HEK293 (cell line): ENCODE data around the gene ITGA5.

Source experiments
- GLI2 ChIP-seq: fragments of 450-650 bp; formaldehyde crosslinking; IDR thresholded peaks from 2 replicates; pipeline ENCODE4; 2017; ENCODE audit warnings: missing biosample characterization, missing genetic modification characterization, low read depth, borderline replicate concordance
- GLIS2 ChIP-seq: fragments of 450-650 bp; formaldehyde crosslinking; IDR thresholded peaks from 2 replicates; pipeline ENCODE4 v1.5.1; 2016; ENCODE audit warnings: missing biosample characterization, missing genetic modification characterization
- IKZF3 ChIP-seq: fragments of 450-650 bp; IDR thresholded peaks from 2 replicates; pipeline ENCODE4 v1.5.0; 2018; ENCODE audit warnings: missing biosample characterization, mild to moderate bottlenecking, missing genetic modification characterization, moderate library complexity
- INSM2 ChIP-seq: fragments of 450-650 bp; formaldehyde crosslinking; IDR thresholded peaks from 2 replicates; pipeline ENCODE4 v1.5.1; 2016; ENCODE audit warnings: missing biosample characterization, missing genetic modification characterization
- OSR2 ChIP-seq: fragments of 450-650 bp; formaldehyde crosslinking; IDR thresholded peaks from 2 replicates; pipeline ENCODE4 v1.5.1; 2016; ENCODE audit warnings: missing biosample characterization, missing genetic modification characterization
- SP7 ChIP-seq: fragments of 450-650 bp; formaldehyde crosslinking; IDR thresholded peaks from 2 replicates; pipeline ENCODE4 v1.5.1; 2016; ENCODE audit warnings: missing biosample characterization, missing genetic modification characterization
- YY1 ChIP-seq: fragments of 450-650 bp; formaldehyde crosslinking; IDR thresholded peaks from 2 replicates; pipeline ENCODE4 v1.5.1; 2018; ENCODE audit warnings: missing biosample characterization, missing genetic modification characterization
- ZBTB10 ChIP-seq: fragments of 450-650 bp; formaldehyde crosslinking; IDR thresholded peaks from 2 replicates; pipeline ENCODE4 v1.5.1; 2016; ENCODE audit warnings: missing biosample characterization, missing genetic modification characterization
- ZBTB8A ChIP-seq: fragments of 450-650 bp; formaldehyde crosslinking; IDR thresholded peaks from 2 replicates; pipeline ENCODE4 v1.5.1; 2016; ENCODE audit warnings: missing biosample characterization, missing genetic modification characterization
- ZNF10 ChIP-seq: fragments of 450-650 bp; formaldehyde crosslinking; IDR thresholded peaks from 2 replicates; pipeline ENCODE4 v1.5.1; 2017; ENCODE audit warnings: missing biosample characterization, missing genetic modification characterization
- ZNF138 ChIP-seq: fragments of 450-650 bp; formaldehyde crosslinking; IDR thresholded peaks from 2 replicates; pipeline ENCODE4 v1.5.1; 2016; ENCODE audit warnings: missing biosample characterization, missing genetic modification characterization, borderline replicate concordance
- ZNF18 ChIP-seq: fragments of 450-650 bp; formaldehyde crosslinking; IDR thresholded peaks from 2 replicates; pipeline ENCODE4 v1.5.1; 2016; ENCODE audit warnings: missing biosample characterization, missing genetic modification characterization
- ZNF223 ChIP-seq: fragments of 450-650 bp; formaldehyde crosslinking; IDR thresholded peaks from 2 replicates; pipeline ENCODE4 v1.5.1; 2016; ENCODE audit warnings: missing biosample characterization, missing genetic modification characterization
- ZNF292 ChIP-seq: fragments of 450-650 bp; formaldehyde crosslinking; IDR thresholded peaks from 2 replicates; pipeline ENCODE4 v1.5.1; 2016; ENCODE audit warnings: low read depth, missing biosample characterization, missing genetic modification characterization, borderline replicate concordance
- ZNF350 ChIP-seq: fragments of 450-650 bp; formaldehyde crosslinking; IDR thresholded peaks from 2 replicates; pipeline ENCODE4 v1.5.0; 2017; ENCODE audit warnings: missing biosample characterization, mild to moderate bottlenecking, missing genetic modification characterization
- ZNF354C ChIP-seq: fragments of 450-650 bp; formaldehyde crosslinking; IDR thresholded peaks from 2 replicates; pipeline ENCODE4 v1.5.1; 2016; ENCODE audit warnings: missing biosample characterization, missing genetic modification characterization, low read depth, borderline replicate concordance
- ZNF433 ChIP-seq: fragments of 450-650 bp; formaldehyde crosslinking; IDR thresholded peaks from 2 replicates; pipeline ENCODE4 v1.5.1; 2016; ENCODE audit warnings: missing biosample characterization, missing genetic modification characterization, low read depth
- ZNF529 ChIP-seq: fragments of 450-650 bp; formaldehyde crosslinking; IDR thresholded peaks from 2 replicates; pipeline ENCODE4 v1.5.1; 2017; ENCODE audit warnings: missing genetic modification characterization, missing biosample characterization; ENCODE audit not compliant: insufficient replicate concordance
- ZNF555 ChIP-seq: fragments of 450-650 bp; formaldehyde crosslinking; conservative IDR thresholded peaks from 2 replicates; pipeline ENCODE4 v1.5.1; 2017; ENCODE audit warnings: missing biosample characterization, mild to moderate bottlenecking, missing genetic modification characterization, inconsistent platforms
- ZNF596 ChIP-seq: fragments of 450-650 bp; IDR thresholded peaks from 2 replicates; pipeline ENCODE4 v1.5.0; 2018; ENCODE audit warnings: missing biosample characterization, mild to moderate bottlenecking, missing genetic modification characterization, moderate library complexity
- ZNF600 ChIP-seq: fragments of 450-650 bp; formaldehyde crosslinking; IDR thresholded peaks from 2 replicates; pipeline ENCODE4 v1.5.1; 2016; ENCODE audit warnings: missing biosample characterization, missing genetic modification characterization
- ZNF624 ChIP-seq: fragments of 450-650 bp; formaldehyde crosslinking; IDR thresholded peaks from 2 replicates; pipeline ENCODE4 v1.5.1; 2017; ENCODE audit warnings: missing biosample characterization, missing genetic modification characterization
- ZNF639 ChIP-seq: fragments of 450-650 bp; formaldehyde crosslinking; IDR thresholded peaks from 2 replicates; pipeline ENCODE4 v1.5.1; 2016; ENCODE audit warnings: missing biosample characterization, missing genetic modification characterization
- ZNF660 ChIP-seq: fragments of 450-650 bp; IDR thresholded peaks from 2 replicates; pipeline ENCODE4 v1.5.1; 2018; ENCODE audit warnings: missing biosample characterization, mild to moderate bottlenecking, missing genetic modification characterization
- ZNF670 ChIP-seq: fragments of 450-650 bp; formaldehyde crosslinking; IDR thresholded peaks from 2 replicates; pipeline ENCODE4 v1.5.1; 2016; ENCODE audit warnings: missing biosample characterization, missing genetic modification characterization, low read depth
- ZNF677 ChIP-seq: fragments of 450-650 bp; IDR thresholded peaks from 2 replicates; pipeline ENCODE4 v1.5.0; 2018; ENCODE audit warnings: missing biosample characterization, mild to moderate bottlenecking, missing genetic modification characterization, moderate library complexity
- ZNF701 ChIP-seq: fragments of 450-650 bp; formaldehyde crosslinking; IDR thresholded peaks from 2 replicates; pipeline ENCODE4 v1.5.1; 2016; ENCODE audit warnings: missing biosample characterization, missing genetic modification characterization
- ZNF843 ChIP-seq: fragments of 450-650 bp; formaldehyde crosslinking; IDR thresholded peaks from 2 replicates; pipeline ENCODE4 v1.5.1; 2016; ENCODE audit warnings: missing biosample characterization, missing genetic modification characterization
- ZSCAN5A ChIP-seq: fragments of 450-650 bp; formaldehyde crosslinking; IDR thresholded peaks from 2 replicates; pipeline ENCODE4 v1.5.1; 2016; ENCODE audit warnings: missing biosample characterization, missing genetic modification characterization
- TF ChIP-seq, protein P1 (sequence below): fragments of 450-650 bp; formaldehyde crosslinking; IDR thresholded peaks from 2 replicates; pipeline ENCODE4 v1.5.1; 2017; ENCODE audit warnings: missing biosample characterization, missing genetic modification characterization
- TF ChIP-seq, protein P2 (sequence below): fragments of 450-650 bp; formaldehyde crosslinking; IDR thresholded peaks from 2 replicates; pipeline ENCODE4 v1.5.1; 2016; ENCODE audit warnings: missing biosample characterization, missing genetic modification characterization

The ITGA5 gene

DNA sequence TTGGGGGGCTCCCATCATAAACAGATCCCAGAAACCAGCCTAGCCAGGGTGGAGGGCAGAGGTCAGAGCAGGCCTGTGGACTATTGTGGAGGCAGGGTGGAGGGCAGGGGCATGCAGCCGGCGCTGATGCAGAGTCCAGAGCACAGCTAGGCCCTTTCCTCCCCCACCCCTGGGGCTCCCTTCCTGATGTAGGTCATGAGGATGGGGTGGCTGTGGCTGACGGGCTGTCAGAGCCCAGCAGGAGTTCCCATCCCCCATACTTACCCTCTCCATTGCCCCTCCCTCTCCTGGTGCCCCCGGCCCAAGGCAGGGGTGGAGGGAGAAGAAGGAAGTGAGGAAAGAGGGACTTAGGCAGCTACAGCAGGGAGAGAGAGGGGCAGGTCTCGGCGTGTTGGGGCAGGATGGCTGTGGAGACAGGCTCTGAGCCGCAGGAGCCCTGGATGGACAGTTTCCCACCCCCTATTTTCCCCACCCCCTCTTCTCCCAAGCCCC, 28.8 kb downstream of the ITGA5 start (continued):
- TF ChIP-seq ZNF555 (tag by site-specific recombination) (no peak), ZNF639 (tag by site-specific recombination) (no peak), ZNF670 (tag by site-specific recombination) (no peak), ZNF10 (no peak), ZNF223 (no peak), ZNF596 (tag by site-specific recombination) (no peak), ZNF624 (tag by site-specific recombination) (no peak), ZNF600 (peak; percentile 80), ZBTB8A (tag by site-specific recombination) (no peak), ZBTB10 (tag by site-specific recombination) (no peak), GLI2 (no peak), ZNF350 (no peak), IKZF3 (tag by site-specific recombination) (no peak), INSM2 (no peak), ZNF18 (tag by site-specific recombination) (no peak), ZNF138 (tag by site-specific recombination) (no peak), ZNF701 (tag by site-specific recombination) (no peak), ZNF529 (tag by site-specific recombination) (no peak), ZSCAN5A (no peak), ZNF843 (tag by site-specific recombination) (no peak), ZNF677 (no peak), OSR2 (tag by site-specific recombination) (no peak), YY1 (tag by site-specific recombination) (no peak), GLIS2 (peak; percentile 45; the same call in 1 of the 2 replicates), ZNF433 (tag by site-specific recombination) (no peak), SP7 (tag by site-specific recombination) (0 out of 2 replicates have a peak, but pooled peaks have one; percentile 29), ZNF354C (tag by site-specific recombination) (no peak), ZNF292 (tag by site-specific recombination) (no peak), ZNF660 (tag by site-specific recombination) (no peak)
- TF ChIP-seq, protein P1, sequence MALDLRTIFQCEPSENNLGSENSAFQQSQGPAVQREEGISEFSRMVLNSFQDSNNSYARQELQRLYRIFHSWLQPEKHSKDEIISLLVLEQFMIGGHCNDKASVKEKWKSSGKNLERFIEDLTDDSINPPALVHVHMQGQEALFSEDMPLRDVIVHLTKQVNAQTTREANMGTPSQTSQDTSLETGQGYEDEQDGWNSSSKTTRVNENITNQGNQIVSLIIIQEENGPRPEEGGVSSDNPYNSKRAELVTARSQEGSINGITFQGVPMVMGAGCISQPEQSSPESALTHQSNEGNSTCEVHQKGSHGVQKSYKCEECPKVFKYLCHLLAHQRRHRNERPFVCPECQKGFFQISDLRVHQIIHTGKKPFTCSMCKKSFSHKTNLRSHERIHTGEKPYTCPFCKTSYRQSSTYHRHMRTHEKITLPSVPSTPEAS (tag by site-specific recombination) = no peak
- TF ChIP-seq, protein P2, sequence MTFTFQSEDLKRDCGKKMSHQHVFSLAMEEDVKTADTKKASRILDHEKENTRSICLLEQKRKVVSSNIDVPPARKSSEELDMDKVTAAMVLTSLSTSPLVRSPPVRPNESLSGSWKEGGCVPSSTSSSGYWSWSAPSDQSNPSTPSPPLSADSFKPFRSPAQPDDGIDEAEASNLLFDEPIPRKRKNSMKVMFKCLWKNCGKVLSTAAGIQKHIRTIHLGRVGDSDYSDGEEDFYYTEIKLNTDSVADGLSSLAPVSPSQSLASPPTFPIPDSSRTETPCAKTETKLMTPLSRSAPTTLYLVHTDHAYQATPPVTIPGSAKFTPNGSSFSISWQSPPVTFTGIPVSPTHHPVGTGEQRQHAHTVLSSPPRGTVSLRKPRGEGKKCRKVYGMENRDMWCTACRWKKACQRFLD (tag by site-specific recombination) = no peak
